ENCODE results near the gene THUMPD1.
"Not testable (repeated sequence)": the region's sequence is repeated elsewhere in the genome, so short reads cannot be mapped to it uniquely, and the experiment has no call there.

The THUMPD1 gene, protein sequence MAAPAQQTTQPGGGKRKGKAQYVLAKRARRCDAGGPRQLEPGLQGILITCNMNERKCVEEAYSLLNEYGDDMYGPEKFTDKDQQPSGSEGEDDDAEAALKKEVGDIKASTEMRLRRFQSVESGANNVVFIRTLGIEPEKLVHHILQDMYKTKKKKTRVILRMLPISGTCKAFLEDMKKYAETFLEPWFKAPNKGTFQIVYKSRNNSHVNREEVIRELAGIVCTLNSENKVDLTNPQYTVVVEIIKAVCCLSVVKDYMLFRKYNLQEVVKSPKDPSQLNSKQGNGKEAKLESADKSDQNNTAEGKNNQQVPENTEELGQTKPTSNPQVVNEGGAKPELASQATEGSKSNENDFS

GRCh38 chr16:20741554-20742285 is at the start of gene THUMPD1:
Gene THUMPD1 (minus strand): TSS chr16:20741818. CDS start chr16:20741739, 79 bp downstream.
- DNase-seq (ENCODE audit: low spot score), result peak; percentile 95

DNA sequence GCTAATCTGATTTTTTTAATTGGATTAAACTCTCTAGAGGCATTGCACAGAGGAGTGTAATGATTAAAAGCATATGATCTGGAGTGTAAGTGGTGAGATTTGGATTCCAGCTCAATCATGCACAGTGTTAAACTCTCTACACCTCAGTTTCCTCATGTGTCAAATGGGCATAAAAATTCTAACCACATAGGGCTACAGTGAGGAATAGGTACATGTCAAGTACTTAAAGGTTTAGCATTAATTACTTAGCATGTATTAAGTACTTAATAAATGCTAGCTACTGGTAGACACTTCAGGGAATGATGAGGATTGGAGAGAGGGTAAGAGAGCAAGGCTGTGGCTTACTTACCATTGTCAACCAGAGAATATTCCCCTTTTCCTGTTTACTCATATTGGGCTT is 47.5 kb upstream of the THUMPD1 start:
- DNase-seq (ENCODE audit: low spot score), result no peak

- no peak for DNase-seq (ENCODE audit: low spot score)
Observed at GRCh38 chr16:20784204-20784603, 42.6 kb upstream of the THUMPD1 start.

DNA sequence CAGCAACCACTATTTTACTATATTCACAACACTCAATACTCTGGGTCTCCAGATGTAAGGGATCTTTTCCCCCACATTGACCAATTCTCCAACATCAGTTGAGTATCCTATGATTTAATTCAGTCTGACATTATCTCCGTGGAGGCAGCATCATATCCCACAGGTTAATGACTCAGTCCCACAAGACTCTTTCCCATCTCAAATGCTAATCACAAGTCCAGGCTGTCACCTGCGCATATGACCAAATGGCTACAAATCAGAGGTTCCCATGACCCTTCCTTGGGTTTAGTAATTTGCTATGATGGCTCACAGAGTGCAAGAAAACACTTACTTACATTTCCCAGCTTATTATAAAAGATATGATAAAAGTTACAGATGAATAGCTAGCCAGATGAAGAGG is 40.9 kb upstream of the THUMPD1 start:
- DNase-seq (ENCODE audit: low spot score), result no peak

DNA sequence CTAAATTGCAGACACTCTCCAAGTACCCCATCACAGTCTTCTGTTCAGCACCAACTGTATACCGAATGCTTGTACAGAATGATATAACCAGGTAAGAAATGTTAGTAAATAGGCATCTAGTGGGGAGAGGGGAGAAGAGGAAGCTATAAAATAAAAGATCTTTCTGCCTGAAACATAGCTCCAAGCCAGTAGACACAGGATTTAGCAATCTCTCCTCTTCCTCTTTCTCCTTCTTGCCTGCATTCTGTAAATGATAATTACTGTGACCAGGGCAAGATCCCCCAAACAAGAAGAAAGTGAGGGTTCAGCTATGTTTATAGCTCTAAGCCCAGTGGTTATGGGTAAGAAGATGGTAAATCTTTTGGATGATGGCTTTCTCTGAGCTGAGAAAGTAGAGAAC is 40.1 kb upstream of the THUMPD1 start:
- no peak for DNase-seq (ENCODE audit: low spot score)

- DNase-seq (ENCODE audit: low spot score), result peak; percentile 69
Observed at GRCh38 chr16:20774703-20775362, 33.2 kb upstream of the THUMPD1 start.

- DNase-seq (ENCODE audit: low spot score), result no peak
Observed at GRCh38 chr16:20773679-20774078, 32.1 kb upstream of the THUMPD1 start.

DNA sequence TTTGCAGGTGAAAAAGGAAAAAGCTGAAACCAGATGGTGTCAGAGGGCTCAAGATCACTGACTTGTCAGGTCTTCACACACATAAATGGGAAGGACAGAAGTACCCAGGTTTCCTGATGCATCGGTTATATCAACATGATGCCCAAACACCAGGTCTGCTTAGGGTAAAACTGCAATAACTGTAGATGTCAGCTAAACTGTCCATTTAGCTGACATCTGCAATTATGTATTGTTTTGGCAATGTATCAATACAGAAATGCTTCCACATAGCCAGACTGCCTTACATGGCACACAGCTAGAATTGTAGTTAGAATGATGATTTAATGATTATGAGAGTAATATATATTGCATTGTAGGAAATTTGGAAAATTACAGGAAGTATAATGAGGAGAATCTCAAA is 27.2 kb upstream of the THUMPD1 start:
- no peak for DNase-seq (ENCODE audit: low spot score)

- DNase-seq (ENCODE audit: low spot score), result peak; percentile 18
Observed at GRCh38 chr16:20768121-20768520, 26.5 kb upstream of the THUMPD1 start.

- DNase-seq (ENCODE audit: low spot score), result no peak
Observed at GRCh38 chr16:20767577-20767976, 26.0 kb upstream of the THUMPD1 start.

DNA sequence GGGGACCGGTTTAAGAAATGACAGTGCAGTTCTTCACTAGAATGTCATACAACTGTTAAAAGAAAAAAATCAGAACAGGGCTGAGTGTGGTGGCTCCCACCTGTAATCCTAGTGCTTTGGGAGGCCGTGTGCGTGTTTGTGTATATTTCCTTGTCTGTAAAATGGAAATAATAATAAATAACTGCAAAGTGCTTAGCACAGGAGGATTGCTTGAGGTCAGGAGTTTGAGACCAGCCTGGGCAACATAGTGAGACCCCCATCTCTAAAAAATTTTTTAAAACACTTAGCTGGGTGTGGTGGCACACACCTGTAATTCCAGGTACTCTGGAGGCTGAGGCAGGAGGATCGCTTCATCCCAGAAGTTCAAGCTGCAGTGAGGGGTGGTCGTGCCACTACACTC is 24.7 kb upstream of the THUMPD1 start:
- no peak for DNase-seq (ENCODE audit: low spot score)

DNA sequence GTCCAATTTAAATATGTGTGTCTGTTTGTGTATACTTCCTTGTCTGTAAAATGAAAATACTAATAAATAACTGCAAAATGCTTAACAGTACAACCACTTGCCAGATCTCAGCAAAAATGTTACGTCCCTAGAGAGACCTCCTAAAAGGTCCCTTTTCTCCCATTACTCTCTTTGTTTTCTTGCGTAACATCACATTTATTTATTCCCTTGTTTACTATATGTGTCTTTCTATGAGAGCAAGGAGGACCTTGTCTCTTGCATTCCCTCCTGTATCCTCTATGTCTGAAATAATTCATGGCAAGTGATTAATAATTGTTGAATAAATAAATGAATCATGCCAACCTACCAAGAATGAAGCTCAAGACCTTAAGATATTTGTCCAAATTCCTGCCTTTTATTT is 24.1 kb upstream of the THUMPD1 start:
- DNase-seq (ENCODE audit: low spot score), result no peak

- not testable (repeated sequence) for DNase-seq (ENCODE audit: low spot score)
Observed at GRCh38 chr16:20764448-20764847, 22.8 kb upstream of the THUMPD1 start.

DNA sequence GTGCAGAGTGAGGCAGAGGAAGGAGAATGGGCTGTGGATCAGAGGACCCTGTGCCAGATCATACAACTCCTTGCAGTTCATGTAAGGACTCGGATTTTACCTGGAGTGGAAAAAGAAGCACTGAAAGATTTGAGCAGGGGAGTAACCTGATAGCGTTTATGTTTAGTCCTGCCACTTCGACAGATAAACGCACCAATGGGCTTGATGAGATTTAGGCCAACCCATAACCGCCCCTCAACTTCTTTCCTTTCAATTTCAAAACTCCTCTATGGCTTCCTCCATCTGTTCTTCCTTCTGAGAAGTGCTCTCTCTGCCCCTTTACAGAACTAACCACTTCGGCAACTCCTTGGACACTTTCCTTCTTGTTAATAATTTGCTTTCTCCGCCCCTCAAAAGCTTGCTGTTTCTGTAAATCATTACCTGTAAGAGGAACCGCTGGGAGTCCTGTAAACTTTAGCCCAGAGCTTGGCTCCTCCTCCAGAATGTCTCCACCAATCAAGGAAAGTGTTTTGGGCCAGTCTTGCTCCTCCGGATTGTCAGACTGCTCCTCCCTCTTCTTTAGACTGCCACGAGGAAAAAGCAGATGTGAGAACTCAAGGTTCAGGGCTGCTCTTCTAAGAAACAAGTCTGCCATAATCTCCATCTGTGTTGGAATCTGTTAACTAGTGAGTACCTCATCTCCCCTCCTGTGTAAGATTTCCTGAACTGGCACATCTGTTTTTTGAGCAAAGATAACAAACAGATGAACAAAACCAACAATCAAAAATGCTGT is 22.0 kb upstream of the THUMPD1 start, which contains the start of gene ACSM3:
Gene ACSM3, plus strand, starts transcription at position 554 of the 772 bp plus-strand sequence. CDS start 6,021 bp downstream, outside the sequence.
- DNase-seq (ENCODE audit: low spot score), result peak; percentile 63

GRCh38 chr16:20762404-20763123 is 20.9 kb upstream of the THUMPD1 start:
- no peak for DNase-seq (ENCODE audit: low spot score)

- DNase-seq (ENCODE audit: low spot score), result no peak
Observed at GRCh38 chr16:20761175-20761574, 19.6 kb upstream of the THUMPD1 start.

GRCh38 chr16:20760346-20760745 is 18.7 kb upstream of the THUMPD1 start:
- no peak for DNase-seq (ENCODE audit: low spot score)

- not testable (repeated sequence) for DNase-seq (ENCODE audit: low spot score)
Observed at GRCh38 chr16:20755799-20756198, 14.2 kb upstream of the THUMPD1 start.

- no peak for DNase-seq (ENCODE audit: low spot score)
Observed at GRCh38 chr16:20755238-20755637, 13.6 kb upstream of the THUMPD1 start.

DNA sequence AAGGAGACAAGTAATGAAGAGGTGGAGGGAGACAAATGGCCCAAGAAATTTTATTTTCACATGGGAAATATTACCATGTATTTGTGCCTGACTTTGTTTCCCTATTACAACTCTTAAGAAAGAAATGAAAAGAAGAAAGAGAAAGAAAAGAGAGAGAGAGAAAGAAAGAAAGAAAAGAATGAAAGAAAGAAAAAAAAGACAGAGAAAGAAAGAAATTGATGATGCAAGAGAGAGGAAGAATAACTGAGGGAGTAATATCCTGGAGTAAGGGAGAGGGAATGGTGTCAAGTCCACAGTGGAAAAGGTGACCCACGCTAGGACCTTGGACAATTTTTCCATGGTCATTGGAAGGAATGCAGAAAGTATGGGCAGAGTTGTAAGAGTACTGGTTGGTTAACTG is 12.1 kb upstream of the THUMPD1 start:
- no peak for DNase-seq (ENCODE audit: low spot score)

- no peak for DNase-seq (ENCODE audit: low spot score)
Observed at GRCh38 chr16:20750558-20750957, 8.9 kb upstream of the THUMPD1 start.
